ENCODE data around the gene PREX1.

The PREX1 gene

DNA sequence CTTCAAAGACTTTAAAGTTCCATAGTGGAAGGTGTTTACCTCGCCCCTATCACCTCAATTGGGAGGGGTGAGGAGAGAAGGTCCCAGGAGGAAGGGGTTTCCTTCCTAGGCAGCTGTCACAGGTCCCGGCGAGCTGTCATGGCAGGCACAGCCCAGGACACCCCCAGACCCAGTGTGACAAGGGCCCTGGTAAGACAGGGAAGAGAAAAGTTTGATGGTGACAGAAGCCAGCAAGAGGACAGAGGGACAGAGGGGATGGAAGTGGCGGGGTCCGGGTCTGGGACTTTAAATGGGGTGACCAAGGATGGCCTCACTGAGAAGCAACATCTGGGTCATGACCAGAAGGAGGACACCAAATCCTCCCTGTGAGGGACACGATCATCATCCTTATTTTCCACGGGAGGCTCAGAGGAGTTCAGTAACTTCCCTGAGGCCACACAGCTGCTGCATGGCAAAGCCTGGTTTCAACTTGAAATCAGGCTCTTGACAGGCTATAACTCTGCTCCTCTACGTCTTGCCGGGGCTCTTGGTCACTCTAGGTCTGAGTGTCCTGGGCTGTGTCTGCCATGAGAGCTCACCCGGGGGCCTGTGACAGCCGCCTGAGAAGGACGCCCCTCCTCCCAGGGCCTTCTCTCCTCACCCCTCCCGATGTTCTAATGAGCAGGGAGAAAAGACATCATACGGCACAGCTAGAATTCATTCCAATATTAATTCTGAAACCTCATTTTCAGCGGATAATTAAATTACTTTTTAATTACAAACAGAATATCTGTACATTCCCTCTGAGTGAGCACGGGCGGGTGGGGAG, 222.2 kb downstream of the PREX1 start:
- TF ChIP-seq ESRRG (CRISPR knock-in tag; IDR thresholded peaks at IDR 0.05) (no peak), PPARA (CRISPR knock-in tag; IDR thresholded peaks at IDR 0.05; ENCODE audit: borderline replicate concordance) (no peak), CSDC2 (CRISPR knock-in tag; IDR thresholded peaks at IDR 0.05) (no peak), ARNTL (CRISPR knock-in tag; IDR thresholded peaks at IDR 0.05; ENCODE audit: borderline replicate concordance, low read depth) (no peak), RARB (CRISPR knock-in tag; IDR thresholded peaks at IDR 0.05) (no peak), BACH2 (CRISPR knock-in tag; IDR thresholded peaks at IDR 0.05; ENCODE audit: borderline replicate concordance) (no peak), ZFP30 (CRISPR knock-in tag; IDR thresholded peaks at IDR 0.05) (no peak), GLIS3 (CRISPR knock-in tag; IDR thresholded peaks at IDR 0.05) (no peak), ZNF8 (CRISPR knock-in tag; IDR thresholded peaks at IDR 0.05) (no peak), ZC3H10 (CRISPR knock-in tag; IDR thresholded peaks at IDR 0.05) (no peak)
- TF ChIP-seq, protein P1, sequence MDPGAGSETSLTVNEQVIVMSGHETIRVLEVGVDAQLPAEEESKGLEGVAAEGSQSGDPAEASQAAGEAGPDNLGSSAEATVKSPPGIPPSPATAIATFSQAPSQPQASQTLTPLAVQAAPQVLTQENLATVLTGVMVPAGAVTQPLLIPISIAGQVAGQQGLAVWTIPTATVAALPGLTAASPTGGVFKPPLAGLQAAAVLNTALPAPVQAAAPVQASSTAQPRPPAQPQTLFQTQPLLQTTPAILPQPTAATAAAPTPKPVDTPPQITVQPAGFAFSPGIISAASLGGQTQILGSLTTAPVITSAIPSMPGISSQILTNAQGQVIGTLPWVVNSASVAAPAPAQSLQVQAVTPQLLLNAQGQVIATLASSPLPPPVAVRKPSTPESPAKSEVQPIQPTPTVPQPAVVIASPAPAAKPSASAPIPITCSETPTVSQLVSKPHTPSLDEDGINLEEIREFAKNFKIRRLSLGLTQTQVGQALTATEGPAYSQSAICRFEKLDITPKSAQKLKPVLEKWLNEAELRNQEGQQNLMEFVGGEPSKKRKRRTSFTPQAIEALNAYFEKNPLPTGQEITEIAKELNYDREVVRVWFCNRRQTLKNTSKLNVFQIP (CRISPR knock-in tag; IDR thresholded peaks at IDR 0.05; ENCODE audit: borderline replicate concordance, low read depth), result no peak
- no peak for ATAC-seq

DNA sequence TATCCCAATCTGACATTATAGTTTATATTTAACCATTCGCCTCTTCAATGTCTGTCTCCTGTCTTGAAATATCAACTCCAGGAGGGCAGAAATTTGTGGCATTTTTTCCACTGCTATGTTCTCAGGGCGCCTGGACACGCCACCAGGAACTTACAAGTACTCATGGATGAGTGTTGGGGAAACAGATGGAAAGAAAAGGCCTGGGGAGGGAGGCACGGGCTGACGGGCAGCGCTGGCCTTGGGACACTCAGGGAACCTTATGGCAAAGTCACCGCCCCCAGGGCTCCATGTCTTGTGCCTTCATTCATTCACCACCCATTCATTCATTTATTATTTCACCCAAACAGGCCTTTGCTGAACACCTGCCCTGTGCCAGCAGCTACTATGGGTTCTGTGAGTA, 222.9 kb downstream of the PREX1 start:
- ATAC-seq, result no peak
- no peak for TF ChIP-seq GLIS3 (CRISPR knock-in tag; IDR thresholded peaks at IDR 0.05)
- TF ChIP-seq ZFP30 (CRISPR knock-in tag; IDR thresholded peaks at IDR 0.05), result no peak

DNA sequence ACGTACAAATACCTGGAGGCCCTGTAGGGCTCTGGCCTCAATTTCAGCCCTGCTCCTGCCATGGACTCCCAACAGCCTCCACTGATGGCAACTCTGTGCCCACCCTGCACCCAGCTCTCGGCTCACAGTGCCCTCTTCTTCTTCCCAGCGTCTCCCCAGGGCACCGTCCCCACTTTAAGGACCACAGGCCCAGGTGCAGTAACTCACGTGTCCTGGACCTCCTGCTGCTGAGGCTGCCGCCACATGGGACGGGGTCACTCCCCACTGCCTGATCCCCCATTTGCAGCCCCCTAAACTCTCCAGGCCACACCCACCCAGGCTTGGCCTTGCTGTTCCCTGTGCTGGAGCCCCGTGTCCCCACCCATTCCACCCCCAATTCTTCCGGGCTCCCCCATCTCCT, 223.4 kb downstream of the PREX1 start:
- no peak for ATAC-seq
- TF ChIP-seq RARB (CRISPR knock-in tag; IDR thresholded peaks at IDR 0.05) (no peak), PPARA (CRISPR knock-in tag; IDR thresholded peaks at IDR 0.05; ENCODE audit: borderline replicate concordance) (no peak), TCF4 (CRISPR knock-in tag; IDR thresholded peaks at IDR 0.05; ENCODE audit: borderline replicate concordance) (no peak), GLIS3 (CRISPR knock-in tag; IDR thresholded peaks at IDR 0.05) (no peak), TOX (CRISPR knock-in tag; IDR thresholded peaks at IDR 0.05; ENCODE audit: borderline replicate concordance) (no peak), ZC3H10 (CRISPR knock-in tag; IDR thresholded peaks at IDR 0.05) (no peak), ZFP3 (CRISPR knock-in tag; IDR thresholded peaks at IDR 0.05) (no peak), ESRRG (CRISPR knock-in tag; IDR thresholded peaks at IDR 0.05) (no peak), CSDC2 (CRISPR knock-in tag; IDR thresholded peaks at IDR 0.05) (no peak), ZFP30 (CRISPR knock-in tag; IDR thresholded peaks at IDR 0.05) (no peak), BACH2 (CRISPR knock-in tag; IDR thresholded peaks at IDR 0.05; ENCODE audit: borderline replicate concordance) (no peak)
- TF ChIP-seq, protein P2, sequence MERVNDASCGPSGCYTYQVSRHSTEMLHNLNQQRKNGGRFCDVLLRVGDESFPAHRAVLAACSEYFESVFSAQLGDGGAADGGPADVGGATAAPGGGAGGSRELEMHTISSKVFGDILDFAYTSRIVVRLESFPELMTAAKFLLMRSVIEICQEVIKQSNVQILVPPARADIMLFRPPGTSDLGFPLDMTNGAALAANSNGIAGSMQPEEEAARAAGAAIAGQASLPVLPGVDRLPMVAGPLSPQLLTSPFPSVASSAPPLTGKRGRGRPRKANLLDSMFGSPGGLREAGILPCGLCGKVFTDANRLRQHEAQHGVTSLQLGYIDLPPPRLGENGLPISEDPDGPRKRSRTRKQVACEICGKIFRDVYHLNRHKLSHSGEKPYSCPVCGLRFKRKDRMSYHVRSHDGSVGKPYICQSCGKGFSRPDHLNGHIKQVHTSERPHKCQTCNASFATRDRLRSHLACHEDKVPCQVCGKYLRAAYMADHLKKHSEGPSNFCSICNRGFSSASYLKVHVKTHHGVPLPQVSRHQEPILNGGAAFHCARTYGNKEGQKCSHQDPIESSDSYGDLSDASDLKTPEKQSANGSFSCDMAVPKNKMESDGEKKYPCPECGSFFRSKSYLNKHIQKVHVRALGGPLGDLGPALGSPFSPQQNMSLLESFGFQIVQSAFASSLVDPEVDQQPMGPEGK (CRISPR knock-in tag; IDR thresholded peaks at IDR 0.05; ENCODE audit: borderline replicate concordance), result no peak

DNA sequence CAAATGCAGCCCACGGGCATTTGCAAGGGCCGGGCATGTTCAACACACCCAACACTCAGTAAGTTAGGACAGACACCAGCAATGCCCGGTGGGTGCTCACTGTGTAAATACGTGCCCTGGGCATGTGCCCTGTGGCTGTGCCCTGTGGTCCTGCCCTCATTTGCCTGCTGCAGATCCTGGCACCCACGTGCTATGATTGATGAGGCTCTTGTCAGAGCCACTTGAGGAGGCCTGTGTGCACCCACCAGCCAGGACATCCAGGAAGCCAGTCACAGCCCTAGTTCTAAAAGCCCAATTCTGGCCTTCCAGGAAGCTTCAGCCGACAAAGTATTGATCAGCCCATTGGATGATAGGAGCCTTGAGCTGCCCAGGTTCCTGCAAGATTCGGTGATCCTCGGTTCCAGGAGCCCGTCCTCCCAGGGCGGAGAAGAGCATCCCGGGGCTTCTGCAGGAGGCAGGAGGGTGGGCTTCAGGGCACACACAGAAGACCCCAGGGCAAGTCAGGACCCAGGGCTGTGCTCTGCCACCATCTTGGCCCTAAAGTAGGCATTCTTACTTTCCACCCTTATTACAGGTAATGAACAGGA, 223.9 kb downstream of the PREX1 start:
- no peak for TF ChIP-seq ARNTL (CRISPR knock-in tag; IDR thresholded peaks at IDR 0.05; ENCODE audit: borderline replicate concordance, low read depth)
- TF ChIP-seq, protein P2 (CRISPR knock-in tag; IDR thresholded peaks at IDR 0.05; ENCODE audit: borderline replicate concordance), result no peak
- TF ChIP-seq ESRRG (CRISPR knock-in tag; IDR thresholded peaks at IDR 0.05), result no peak
- no peak for TF ChIP-seq PPARA (CRISPR knock-in tag; IDR thresholded peaks at IDR 0.05; ENCODE audit: borderline replicate concordance)
- no peak for TF ChIP-seq ZFP3 (CRISPR knock-in tag; IDR thresholded peaks at IDR 0.05)
- TF ChIP-seq ZNF8 (CRISPR knock-in tag; IDR thresholded peaks at IDR 0.05), result no peak
- no peak for ATAC-seq

DNA sequence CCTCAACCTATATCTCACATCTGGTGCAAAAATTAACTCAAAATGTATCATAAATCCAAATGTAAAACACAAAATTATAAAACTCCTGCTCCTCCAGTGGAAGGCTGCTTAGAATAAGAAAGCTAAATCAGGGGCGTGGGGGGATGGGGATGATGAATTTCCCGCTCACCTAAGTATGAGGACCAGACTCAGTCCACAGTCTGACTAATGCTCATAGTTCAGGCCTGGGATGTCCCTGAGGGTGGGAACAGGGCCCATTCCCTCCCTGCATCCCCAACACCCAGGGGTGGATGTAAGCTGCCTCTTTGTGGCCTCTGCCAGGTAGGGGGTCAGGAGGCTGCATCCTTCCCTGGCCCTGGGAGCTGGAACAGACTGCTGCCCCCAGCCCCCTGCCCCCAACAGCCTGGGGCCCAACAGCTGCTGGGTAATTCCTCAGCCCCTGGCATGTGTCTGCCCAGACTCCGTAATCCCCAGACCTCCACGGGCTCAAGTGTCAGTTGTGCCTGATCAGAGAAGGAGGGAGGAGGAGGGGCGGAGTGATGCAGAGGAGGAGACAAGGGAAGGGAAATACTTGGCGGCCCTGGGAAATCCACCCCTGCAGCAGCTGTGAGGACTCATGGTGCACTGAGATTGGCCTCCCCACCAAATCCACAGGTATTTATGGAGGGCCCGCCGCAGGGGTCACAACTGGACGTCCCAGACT, 224.5 kb downstream of the PREX1 start:
- no peak for ATAC-seq
- TF ChIP-seq ZNF565 (CRISPR knock-in tag; conservative IDR thresholded peaks at IDR 0.05; ENCODE audit: low read depth) (no peak), ARNTL (CRISPR knock-in tag; IDR thresholded peaks at IDR 0.05; ENCODE audit: borderline replicate concordance, low read depth) (no peak), RARB (CRISPR knock-in tag; IDR thresholded peaks at IDR 0.05) (no peak), ZC3H10 (CRISPR knock-in tag; IDR thresholded peaks at IDR 0.05) (no peak), CSDC2 (CRISPR knock-in tag; IDR thresholded peaks at IDR 0.05) (no peak), OSR1 (CRISPR knock-in tag; IDR thresholded peaks at IDR 0.05) (no peak), ESRRG (CRISPR knock-in tag; IDR thresholded peaks at IDR 0.05) (no peak), GLIS3 (CRISPR knock-in tag; IDR thresholded peaks at IDR 0.05) (no peak), PPARA (CRISPR knock-in tag; IDR thresholded peaks at IDR 0.05; ENCODE audit: borderline replicate concordance) (no peak)
- TF ChIP-seq, protein P3, sequence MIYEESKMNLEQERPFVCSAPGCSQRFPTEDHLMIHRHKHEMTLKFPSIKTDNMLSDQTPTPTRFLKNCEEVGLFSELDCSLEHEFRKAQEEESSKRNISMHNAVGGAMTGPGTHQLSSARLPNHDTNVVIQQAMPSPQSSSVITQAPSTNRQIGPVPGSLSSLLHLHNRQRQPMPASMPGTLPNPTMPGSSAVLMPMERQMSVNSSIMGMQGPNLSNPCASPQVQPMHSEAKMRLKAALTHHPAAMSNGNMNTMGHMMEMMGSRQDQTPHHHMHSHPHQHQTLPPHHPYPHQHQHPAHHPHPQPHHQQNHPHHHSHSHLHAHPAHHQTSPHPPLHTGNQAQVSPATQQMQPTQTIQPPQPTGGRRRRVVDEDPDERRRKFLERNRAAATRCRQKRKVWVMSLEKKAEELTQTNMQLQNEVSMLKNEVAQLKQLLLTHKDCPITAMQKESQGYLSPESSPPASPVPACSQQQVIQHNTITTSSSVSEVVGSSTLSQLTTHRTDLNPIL (CRISPR knock-in tag; IDR thresholded peaks at IDR 0.05; ENCODE audit: low read depth), result no peak
- TF ChIP-seq, protein P4, sequence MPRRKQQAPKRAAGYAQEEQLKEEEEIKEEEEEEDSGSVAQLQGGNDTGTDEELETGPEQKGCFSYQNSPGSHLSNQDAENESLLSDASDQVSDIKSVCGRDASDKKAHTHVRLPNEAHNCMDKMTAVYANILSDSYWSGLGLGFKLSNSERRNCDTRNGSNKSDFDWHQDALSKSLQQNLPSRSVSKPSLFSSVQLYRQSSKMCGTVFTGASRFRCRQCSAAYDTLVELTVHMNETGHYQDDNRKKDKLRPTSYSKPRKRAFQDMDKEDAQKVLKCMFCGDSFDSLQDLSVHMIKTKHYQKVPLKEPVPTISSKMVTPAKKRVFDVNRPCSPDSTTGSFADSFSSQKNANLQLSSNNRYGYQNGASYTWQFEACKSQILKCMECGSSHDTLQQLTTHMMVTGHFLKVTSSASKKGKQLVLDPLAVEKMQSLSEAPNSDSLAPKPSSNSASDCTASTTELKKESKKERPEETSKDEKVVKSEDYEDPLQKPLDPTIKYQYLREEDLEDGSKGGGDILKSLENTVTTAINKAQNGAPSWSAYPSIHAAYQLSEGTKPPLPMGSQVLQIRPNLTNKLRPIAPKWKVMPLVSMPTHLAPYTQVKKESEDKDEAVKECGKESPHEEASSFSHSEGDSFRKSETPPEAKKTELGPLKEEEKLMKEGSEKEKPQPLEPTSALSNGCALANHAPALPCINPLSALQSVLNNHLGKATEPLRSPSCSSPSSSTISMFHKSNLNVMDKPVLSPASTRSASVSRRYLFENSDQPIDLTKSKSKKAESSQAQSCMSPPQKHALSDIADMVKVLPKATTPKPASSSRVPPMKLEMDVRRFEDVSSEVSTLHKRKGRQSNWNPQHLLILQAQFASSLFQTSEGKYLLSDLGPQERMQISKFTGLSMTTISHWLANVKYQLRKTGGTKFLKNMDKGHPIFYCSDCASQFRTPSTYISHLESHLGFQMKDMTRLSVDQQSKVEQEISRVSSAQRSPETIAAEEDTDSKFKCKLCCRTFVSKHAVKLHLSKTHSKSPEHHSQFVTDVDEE (CRISPR knock-in tag; IDR thresholded peaks at IDR 0.05), result no peak
